Ovary (tissue), 3 donors: ENCODE results near the gene TCEAL9.

Experiments
- CTCF ChIP-seq, 3 donors: fragments of 450-650 bp in 2 of 3; fragments of 200-600 bp in 1 of 3; IDR thresholded peaks; one replicate each; pipeline versions ENCODE4 v1.5.1 to v1.8.0; 2016 to 2022; ENCODE audit warnings: antibody characterized with exemption in 3 of 3, mild to moderate bottlenecking in 1 of 3
- EP300 ChIP-seq: sonication (generic); formaldehyde crosslinking; IDR thresholded peaks from one replicate; pipeline ENCODE4 v1.6.1; 2017; ENCODE audit warnings: antibody characterized with exemption
- POLR2A ChIP-seq: fragments of 450-650 bp; IDR thresholded peaks from one replicate; pipeline ENCODE4 v1.6.1; 2017; ENCODE audit warnings: antibody characterized with exemption, mild to moderate bottlenecking, moderate library complexity
- donor health status: DM: no; HTN: no; CAD: no.

- TF ChIP-seq CTCF (IDR thresholded peaks at IDR 0.05) (peak; percentile 15 to 72 (median 62)), EP300 (no peak), POLR2A (no peak)
Observed at GRCh38 chrX:103343105-103343504, 13.2 kb upstream of the TCEAL9 start.
